GM06990 (cell line): Measurements from ENCODE around the gene HOXB3.

Source experiments
- DNase-seq: peaks from one replicate; pipeline ENCODE4 v3.0.0-alpha.2; 2011; ENCODE audit not compliant: insufficient read length; ENCODE audit errors: extremely low read depth
- H3K27me3 ChIP-seq: replicated peaks from 2 replicates; pipeline ENCODE4 v1.6.0; 2011; ENCODE audit warnings: low read length; ENCODE audit not compliant: control insufficient read depth, insufficient read depth
- H3K36me3 ChIP-seq: 2 replicates; pipeline ENCODE4 v1.5.1; 2011; ENCODE audit warnings: low read length; ENCODE audit not compliant: control insufficient read depth, insufficient read depth
- H3K4me3 ChIP-seq: replicated peaks from 2 replicates; pipeline ENCODE4 v1.5.1; 2011; ENCODE audit warnings: low read depth, mild to moderate bottlenecking, control low read depth, low read length
- CTCF ChIP-seq: IDR thresholded peaks from 2 replicates; pipeline ENCODE4 v1.5.1; 2011; ENCODE audit warnings: low read length, control low read depth, mild to moderate bottlenecking, inconsistent platforms; ENCODE audit not compliant: insufficient read depth, poor library complexity, severe bottlenecking

The HOXB3 gene

GRCh38 chr17:48596735-48597527 is 6.9 kb upstream of the HOXB3 start:
- Histone ChIP-seq H3K36me3 (no peaks in the 10 kb centered on the region; the same call in 1 of the 2 replicates), H3K27me3 (peaks cover 4% of the 10 kb centered on the region; the same call in 1 of the 2 replicates), H3K4me3 (peak overlapping the region; percentile 57)
- no peak for TF ChIP-seq CTCF
- DNase-seq: no peak

GRCh38 chr17:48596000-48596734 is 6.1 kb upstream of the HOXB3 start:
- no peak for TF ChIP-seq CTCF
- peaks cover 4% of the 10 kb centered on the region; the same call in 1 of the 2 replicates for H3K27me3 ChIP-seq

GRCh38 chr17:48595278-48595999 is 5.4 kb upstream of the HOXB3 start:
- DNase-seq: no peak
- Histone ChIP-seq H3K4me3 (no peak overlapping the region), H3K27me3 (peaks cover 4% of the 10 kb centered on the region; the same call in 1 of the 2 replicates), H3K36me3 (no peaks in the 10 kb centered on the region; the same call in 1 of the 2 replicates)
- TF ChIP-seq CTCF: no peak

More at GRCh38 chr17:48596000-48596734, 6.1 kb upstream of the HOXB3 start:
- H3K4me3 ChIP-seq: no peak overlapping the region
- H3K36me3 ChIP-seq: no peaks in the 10 kb centered on the region; the same call in 1 of the 2 replicates
- no peak for DNase-seq

- DNase-seq: no peak
- TF ChIP-seq CTCF: no peak
- Histone ChIP-seq H3K36me3 (no peaks in the 10 kb centered on the region; the same call in 1 of the 2 replicates), H3K27me3 (peaks cover 4% of the 10 kb centered on the region; the same call in 1 of the 2 replicates), H3K4me3 (no peak overlapping the region)
Measured at GRCh38 chr17:48594538-48595277, 4.7 kb upstream of the HOXB3 start.

GRCh38 chr17:48593840-48594537 is 3.9 kb upstream of the HOXB3 start:
- Histone ChIP-seq H3K27me3 (peaks cover 4% of the 10 kb centered on the region; the same call in 1 of the 2 replicates), H3K4me3 (peak overlapping the region; percentile 50; the same call in 1 of the 2 replicates), H3K36me3 (no peaks in the 10 kb centered on the region; the same call in 1 of the 2 replicates)
- DNase-seq: peak; percentile 87
- peak; percentile 88 for TF ChIP-seq CTCF
